HG02981 (cell line): ENCODE results near the gene AGAP3.

ENCODE experiments used
- ATAC-seq: cut with Tn5 transposase; IDR thresholded peaks from one replicate; pipeline ENCODE4 v1.9.1; 2021; ENCODE audit warnings: mild to moderate bottlenecking, moderate library complexity; ENCODE audit not compliant: unreplicated experiment

The AGAP3 gene

DNA sequence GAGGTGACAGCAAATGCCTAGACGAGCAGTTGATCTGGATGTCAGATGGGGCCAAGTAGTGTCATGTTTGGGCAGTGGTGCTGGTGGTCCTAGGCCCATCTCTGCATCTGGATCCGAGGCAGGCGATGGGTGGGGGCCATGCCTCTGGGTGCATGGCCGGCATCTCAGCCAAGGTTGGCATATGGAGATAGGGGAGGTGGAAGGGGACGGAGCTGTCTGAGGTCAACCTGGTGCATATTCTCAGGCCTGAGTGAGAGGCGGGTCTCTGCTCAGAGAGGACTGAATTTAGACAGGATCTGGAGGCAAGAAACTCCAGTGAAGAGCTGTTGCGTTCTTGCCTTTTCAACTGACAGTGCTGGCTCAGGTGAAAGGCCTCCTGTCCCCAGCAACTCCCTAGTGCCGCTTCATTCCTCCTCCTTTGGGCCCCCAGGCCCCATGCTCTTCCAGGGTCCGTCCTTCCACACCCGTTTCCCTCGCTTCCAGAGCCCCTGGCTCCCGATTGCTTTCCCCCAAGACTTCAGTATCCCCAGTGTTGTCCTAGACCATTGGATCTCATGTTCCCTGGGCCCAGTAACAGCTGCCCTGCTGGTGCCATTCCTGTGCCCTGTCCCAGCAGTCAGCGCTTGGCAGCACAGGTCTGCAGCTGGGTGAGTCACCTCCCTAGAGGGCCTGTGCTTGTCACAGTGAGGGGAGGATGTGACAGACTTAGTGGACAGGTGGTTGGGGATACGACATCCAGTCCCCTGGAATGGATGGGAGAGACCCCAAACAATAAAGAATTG lies 48.7 kb downstream of the AGAP3 start:
- ATAC-seq, result no peak

DNA sequence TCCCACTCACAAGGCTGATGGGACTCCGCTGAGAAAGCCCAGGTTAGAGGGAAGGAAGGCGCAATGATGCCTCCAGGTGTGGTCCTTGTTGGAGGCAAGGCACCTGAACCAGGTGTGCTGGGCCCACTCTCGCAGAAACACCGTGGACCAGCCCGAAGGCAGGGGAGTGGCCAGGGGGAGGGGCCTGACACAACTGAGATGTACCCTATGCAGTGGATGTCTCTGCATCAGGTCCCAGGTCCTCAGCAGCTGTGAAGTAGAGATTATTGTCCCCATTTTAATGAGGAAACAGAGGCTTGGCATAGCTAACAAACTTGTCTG lies 49.2 kb downstream of the AGAP3 start:
- ATAC-seq, result no peak

DNA sequence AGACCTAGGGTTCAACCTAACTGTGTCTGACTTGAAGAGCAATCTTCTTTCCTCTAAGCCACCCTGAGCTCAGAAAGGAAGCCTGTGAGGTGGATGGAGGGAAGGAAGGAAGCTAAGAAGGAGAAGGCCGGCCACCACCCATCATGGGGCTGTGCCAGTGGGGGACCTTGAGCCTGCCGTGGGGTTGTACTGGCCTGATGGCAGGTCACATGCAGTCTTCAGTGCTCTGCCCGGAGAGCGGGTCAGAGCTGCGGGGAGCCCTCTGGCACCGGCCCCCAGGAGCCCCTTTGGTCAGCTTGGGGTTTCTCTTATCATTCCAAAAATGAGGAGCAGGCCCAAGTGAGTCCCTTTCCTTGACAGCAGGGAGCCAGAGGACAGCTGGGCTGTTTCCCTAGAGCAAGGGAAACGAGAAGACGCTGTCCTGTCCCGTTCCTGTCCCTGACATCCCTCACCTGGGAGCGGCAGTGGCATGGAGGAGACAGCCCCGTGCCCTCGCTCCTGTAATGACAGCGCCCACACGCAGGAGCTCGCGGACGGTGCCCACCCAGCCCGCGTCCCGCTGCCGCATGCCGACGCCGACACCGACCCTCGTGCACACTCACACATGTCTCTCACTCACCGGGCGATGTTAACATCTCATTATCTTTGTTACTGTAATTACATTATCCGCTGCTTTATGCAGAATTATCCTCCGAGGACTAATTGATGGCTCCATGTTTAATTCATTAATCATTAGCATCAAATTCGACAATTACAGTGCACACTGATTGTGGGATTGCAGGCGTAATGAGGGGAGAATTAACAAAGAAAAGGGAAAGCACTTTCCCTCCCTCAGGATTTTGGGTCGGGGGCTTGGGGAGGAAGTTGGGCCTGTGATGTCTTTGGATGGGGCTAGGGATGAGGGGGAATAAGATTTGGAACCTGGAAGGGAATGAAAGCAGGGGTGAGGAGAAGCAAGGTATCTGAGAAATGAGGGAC lies 49.9 kb downstream of the AGAP3 start:
- no peak for ATAC-seq

DNA sequence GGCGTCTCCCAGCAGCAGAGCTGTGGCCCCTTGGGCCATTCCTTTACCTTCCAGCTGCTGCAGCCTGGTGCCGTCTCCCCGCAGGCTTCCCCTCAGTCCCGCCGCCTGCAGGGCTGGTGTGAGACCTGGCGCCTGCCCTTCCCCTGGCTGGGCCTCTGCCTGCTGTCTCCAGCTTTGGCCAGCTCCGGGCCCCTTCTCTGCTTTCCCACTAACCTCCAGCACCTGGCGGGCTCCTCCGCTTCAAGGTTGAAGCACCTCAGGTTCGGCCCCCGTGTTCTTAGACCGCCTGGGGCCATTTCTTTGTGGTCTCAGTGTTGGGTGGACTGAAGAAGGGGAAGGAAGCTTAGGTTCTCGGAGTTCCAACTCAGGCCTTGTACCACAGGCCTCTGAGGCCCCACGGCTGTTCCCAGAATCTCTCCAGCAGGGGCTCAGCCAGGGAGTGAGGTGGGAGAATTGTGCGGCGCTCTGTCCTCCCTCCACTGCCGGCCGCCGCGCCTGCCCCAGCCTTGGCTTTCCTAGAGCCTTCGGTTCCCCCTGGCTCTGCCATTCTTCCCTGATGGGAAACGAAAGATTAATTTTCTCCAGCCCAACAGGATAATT lies 50.9 kb downstream of the AGAP3 start:
- ATAC-seq, result no peak

DNA sequence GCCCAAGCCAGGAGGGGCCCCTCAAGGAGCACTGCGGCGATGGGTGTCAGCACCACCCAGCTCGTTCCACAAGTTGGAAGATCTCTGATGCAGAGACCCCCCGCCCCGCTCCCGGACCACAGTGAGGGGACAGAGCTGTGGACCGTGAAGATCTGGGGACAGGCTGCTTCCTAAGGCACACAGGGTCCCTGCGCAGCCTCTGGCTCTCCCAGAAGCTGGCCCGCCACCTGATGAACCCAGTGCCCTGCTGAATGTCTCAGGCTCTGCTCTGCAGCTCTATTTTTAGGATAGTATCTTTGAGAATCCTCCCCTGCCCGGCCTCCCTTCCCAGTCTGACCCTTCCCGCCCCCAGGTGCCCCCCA lies 51.5 kb downstream of the AGAP3 start:
- ATAC-seq, result no peak

DNA sequence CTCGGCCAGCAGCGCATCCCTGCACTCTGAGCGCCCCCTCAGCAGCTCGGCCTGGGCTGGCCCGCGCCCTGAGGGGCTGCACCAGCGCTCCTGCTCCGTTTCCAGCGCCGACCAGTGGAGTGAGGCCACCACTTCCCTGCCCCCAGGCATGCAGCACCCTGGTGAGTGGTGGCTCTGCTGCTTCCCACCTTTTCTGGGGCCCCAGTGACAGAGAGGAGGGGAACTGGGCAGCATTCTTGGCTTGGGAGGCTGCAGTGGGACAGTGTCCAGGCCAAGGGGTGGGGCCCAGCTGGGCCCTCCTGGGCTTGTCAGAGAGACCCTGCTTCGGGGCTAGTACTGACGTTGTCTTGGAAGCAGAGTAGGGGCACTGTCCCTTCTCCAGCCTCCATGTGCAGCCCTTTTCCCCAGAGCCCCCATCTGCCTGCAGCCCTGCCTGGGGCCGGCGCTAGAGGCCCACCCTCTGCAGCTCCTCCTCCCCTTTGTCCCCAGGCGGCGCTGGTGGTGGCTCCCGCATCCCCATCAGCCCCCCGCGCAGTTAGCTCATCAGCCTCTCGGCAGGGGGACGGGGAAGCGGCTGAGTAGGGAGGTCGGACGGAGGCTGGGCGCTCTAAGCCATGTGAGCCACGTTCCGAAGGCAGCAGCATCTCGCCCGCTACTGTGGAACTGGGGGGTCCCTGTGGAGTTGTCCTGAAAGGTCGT lies 52.0 kb downstream of the AGAP3 start:
- no peak for ATAC-seq

DNA sequence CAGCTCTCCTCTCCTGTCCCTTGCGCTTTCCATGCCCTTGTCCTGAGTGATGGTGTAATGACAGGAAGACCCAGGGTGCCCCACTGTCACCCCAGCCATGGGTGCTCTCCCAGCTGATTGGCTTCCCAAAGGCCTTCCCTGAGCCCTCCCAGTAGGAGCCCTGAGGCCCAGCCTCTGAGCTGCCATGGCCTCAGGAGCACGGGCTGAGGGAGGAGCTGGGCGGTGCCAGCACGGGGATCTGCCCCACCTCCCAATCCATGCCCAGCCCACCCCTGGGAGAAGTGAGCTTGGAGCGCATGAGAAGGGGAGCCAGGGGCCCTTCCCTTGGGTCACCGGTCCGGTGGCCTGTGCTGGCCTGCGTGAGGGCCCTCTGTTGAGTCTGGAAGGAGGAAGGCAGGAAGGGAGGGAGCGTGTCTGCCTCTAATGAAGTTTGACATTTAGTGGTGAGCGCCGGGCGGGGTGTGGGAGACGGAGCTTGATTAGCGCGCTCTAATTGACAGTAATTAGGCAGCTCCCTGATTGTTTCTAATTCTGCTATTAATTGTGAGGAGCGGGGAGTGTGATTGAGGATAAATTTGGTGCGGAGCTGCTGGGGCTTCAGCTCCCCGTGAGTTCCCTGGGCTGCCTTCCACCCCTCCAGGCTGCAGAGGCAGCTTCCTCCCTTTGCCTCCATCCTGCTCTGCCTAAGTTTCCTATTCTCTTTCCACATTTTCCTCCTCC lies 53.0 kb downstream of the AGAP3 start:
- ATAC-seq, result no peak

DNA sequence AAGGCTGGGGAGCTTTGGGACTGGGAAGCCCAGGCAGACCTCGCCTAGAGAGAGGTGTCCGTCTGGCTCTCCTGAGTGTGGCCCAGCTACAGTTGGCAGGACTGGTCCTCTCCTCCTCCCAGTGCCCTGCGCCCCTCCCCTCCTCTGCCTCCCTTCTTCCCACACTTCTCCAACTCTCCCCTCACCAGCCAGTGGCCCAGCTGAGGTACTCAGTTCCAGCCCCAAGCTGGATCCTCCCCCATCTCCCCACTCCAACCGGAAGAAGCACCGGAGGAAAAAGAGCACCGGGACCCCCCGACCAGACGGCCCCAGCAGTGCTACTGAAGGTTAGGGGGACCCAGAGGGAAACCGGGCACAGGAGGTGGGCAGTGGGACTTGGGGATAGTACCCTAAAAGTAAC lies 53.5 kb downstream of the AGAP3 start:
- ATAC-seq, result no peak

DNA sequence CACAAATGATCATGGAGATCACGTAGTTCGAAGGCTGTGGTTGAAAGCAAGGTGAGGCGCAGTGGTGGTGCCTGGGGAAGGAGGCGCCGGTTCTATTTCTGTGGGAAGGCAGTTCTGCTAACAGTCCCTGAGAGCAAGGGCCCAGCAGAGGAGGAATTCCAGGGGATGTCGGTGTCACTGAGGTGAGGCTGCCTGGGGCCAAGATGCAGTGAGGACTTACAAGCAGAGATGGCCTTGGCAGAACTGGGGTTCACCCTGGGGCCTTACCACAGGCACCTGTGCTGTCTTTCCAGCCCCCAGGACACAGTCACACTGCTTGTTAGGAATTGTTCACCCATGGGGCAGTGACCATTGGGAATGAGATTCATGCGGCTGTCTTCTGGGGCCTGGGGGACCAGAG lies 54.6 kb downstream of the AGAP3 start:
- no peak for ATAC-seq

DNA sequence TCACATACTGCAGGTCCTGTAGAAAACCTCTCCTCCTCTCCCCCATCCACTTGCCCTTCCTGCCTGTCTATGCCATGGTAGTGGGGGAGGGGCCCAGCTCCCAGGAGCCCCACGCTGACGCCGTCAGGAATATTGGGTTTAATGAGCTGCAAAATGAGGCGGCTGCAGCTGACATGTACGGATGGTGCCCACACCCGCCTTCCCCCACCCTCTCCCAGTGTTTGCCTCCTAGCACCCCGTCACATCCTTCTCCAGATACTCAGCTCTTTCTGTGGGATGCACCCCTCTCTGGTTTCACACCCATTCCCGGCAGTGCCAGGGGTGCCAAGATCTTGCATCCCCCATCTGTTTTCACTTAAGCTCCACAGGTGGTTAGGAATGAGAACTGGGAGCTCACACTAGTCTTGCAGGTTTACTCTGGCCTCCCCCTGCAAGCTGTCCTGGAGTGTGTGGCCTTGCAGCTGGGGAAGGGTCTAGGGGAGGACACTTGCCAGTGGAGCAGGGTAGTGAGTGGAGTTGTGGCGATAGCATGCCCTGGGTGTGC lies 55.1 kb downstream of the AGAP3 start:
- ATAC-seq, result no peak

DNA sequence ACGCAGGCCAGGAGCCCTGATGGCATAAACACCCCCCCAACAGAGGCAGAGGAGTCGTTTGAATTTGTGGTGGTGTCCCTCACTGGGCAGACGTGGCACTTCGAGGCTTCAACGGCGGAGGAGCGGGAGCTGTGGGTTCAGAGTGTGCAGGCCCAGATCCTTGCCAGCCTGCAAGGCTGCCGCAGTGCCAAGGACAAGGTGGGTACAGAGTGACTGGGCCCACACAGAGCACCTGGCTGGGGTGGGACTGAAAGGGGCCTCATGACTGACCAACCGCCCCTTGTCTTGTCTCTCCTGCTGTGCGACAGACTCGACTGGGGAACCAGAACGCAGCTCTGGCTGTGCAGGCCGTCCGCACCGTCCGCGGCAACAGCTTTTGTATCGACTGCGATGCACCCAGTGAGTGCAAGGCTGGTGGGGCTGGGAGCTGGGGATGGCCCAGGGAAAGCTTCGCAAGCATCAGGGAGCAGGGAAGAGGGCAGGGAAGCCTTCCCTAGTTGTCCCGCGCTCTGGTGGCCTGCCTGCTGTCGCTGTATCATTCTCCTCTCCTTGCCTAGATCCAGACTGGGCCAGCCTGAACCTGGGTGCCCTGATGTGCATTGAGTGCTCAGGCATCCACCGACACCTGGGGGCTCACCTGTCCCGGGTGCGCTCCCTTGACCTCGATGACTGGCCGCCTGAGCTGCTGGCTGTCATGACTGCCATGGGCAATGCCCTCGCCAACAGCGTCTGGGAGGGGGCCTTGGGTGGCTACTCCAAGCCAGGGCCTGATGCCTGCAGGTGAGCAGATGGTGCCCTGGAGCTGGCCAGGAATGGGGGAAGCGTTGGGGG lies 55.8 kb downstream of the AGAP3 start:
- no peak for ATAC-seq

DNA sequence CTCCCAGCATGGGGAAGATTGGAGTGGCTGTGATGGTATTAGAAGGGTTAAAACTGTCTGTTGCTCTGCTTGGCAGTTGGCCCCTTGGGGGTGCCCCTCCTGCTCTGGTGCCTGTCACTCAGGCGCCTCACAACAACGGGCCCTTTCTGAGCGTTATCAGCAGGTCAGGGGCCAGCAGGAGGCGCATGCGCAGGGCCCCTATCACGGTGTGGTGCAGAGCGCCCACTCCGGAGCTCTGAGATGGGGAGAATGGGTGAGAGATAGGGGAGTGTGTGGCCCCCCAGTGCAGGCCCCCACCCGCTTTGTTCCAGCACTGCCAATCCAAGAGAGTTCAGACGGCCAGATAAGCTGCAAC lies 56.4 kb downstream of the AGAP3 start:
- no peak for ATAC-seq

DNA sequence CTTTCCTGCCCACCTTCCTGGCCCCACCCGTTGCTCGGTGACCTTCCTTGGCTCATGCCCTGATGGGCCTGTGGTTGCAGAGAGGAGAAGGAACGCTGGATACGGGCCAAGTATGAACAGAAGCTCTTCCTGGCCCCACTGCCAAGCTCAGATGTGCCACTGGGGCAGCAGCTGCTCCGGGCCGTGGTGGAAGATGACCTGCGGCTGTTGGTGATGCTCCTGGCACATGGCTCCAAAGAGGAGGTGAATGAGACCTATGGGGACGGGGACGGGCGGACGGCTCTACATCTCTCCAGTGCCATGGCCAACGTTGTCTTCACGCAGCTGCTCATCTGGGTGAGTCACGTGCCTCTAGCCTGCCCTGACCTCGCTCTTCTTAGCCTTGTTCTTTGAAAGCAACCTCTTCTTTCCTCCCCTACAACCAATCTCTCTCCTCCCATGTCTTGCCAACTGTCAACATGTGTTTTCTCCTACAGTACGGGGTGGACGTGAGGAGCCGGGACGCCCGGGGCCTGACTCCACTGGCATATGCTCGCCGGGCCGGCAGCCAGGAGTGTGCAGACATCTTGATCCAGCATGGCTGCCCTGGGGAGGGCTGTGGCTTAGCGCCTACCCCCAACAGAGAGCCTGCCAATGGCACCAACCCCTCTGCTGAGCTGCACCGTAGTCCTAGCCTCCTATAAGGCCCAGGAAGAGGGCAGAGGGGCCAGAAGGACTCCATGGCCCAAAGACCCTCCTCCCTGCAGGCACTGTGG lies 57.2 kb downstream of the AGAP3 start:
- no peak for ATAC-seq

DNA sequence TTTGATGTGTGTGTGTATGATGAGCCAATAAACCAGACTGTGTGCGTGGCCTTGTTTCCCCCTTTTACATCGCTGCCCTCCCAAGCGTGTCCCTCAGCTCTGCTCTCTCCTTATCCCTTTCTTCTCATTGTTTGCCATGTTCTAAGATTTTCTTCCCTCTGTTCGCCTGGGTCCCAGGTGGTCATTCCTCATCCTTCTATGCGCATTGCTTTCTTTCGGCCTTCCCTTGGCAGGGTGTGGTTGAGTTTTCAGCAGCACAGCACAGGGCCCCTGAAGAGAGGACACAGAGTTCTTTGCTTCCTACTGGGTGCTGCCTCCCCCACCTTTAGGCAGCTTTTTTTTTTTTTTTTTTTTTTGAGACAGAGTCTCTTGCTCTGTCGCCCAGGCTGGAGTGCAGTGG lies 58.1 kb downstream of the AGAP3 start:
- no peak for ATAC-seq

DNA sequence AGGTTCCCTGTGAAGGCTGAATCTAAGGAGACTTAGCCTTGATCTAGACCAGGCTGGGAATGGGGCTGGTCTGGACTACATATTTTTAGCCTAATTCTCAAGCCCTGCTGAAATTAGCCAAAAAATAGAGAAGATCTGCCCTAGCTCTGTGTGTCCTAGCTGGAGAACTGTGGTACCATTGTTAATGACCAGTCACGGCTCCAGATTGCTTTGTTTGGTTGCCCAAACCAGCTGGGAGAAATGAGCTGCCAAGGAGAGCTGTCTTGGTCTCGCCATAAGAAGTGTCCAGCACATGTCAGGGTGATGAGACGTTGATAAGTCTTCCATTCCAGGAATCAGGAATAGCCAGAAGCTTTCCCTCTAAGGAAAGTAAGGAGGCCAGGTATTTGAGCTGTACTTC lies 60.5 kb downstream of the AGAP3 start:
- ATAC-seq, result no peak

DNA sequence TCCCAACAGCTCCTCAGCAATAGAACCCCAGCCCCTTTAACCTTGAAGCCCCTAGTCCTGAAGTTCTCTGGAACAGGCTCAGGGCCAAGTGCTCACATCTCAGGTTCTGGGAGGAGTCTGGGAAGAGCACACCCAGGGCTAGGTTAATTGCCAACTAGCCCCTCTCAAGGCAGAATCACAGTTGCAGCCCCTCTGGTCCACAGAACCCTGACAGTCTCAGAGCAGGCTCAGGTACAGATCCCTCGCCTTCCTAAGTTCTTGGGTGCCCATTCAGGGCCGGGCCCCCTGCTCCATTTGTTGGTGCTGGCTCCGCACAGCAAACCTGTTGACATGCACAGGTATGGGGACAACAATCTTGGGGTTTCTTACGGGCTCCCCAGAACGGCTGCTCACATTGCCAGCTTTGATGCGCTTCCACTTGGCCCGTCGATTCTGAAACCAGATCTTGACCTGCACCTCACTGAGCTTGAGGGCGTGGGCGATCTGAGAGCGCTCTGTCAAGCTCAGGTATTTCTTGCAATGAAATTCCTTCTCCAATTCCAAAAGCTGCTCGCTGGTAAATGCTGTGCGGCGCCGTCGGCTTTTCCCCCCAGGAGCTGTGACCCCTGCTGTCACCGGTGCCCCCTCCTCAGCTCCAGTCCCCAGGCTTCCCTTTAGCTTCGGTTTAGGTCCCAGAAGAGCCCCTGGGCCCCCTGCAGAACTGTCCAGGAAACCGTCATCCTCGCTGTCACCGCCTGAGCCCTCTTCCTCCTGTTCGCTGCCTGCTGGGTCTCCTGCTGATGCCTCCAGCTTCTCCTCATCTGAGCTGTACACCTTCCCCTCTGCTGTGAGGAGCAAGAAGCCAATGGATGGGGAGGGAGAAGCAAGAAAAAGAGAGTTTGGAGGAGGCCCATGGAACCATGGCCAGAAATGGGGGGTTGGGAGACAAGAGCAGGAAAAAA lies 62.3 kb downstream of the AGAP3 start:
- no peak for ATAC-seq

DNA sequence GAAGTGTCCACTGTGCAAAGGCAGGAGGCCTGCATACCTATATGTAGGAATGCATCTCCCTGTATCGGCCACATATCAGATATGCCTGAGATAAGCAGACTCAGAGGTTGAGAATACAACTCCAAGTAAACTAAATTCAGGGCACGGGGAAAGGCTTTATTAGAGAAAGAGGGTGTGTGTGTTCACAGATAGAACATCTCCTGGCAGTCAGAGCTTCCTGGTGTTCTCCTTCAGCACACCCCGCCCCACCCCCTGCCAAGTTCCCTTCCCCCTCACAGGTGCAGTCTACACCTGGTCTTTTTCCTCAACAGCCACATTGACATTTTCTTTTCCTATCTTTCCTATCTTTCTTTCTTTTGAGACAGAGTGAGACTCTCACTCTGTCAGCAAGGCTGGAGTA lies 64.1 kb downstream of the AGAP3 start:
- no peak for ATAC-seq
